Central memory CD8-positive, alpha-beta T cell (primary cell): Measurements from ENCODE around the gene IGF2R.

Source experiments
- ATAC-seq: fragments of 150-1000 bp; cut with Tn5 transposase; replicated peaks from 2 replicates; pipeline ENCODE4 v1.10.0; 2022; ENCODE audit warnings: mild to moderate bottlenecking, moderate FRiP score, moderate number of reproducible peaks; ENCODE audit not compliant: poor library complexity, severe bottlenecking; ENCODE audit errors: extremely low read depth
- DNase-seq, 2 donors: peaks; one replicate each; pipeline ENCODE4 v3.0.0; 2021; ENCODE audit warnings: low spot score in 2 of 2
- H3K27ac Mint-ChIP-seq: one replicate; pipeline ENCODE4 v1.8.0; 2022; ENCODE audit warnings: low read depth, mild to moderate bottlenecking, moderate library complexity, mixed read lengths
- H3K27me3 Mint-ChIP-seq: one replicate; pipeline ENCODE4 v1.8.0; 2022; ENCODE audit warnings: mixed read lengths
- H3K36me3 Mint-ChIP-seq: one replicate; pipeline ENCODE4 v1.8.0; 2022; ENCODE audit warnings: mild to moderate bottlenecking, moderate library complexity, mixed read lengths; ENCODE audit not compliant: insufficient read depth
- H3K4me1 Mint-ChIP-seq: one replicate; pipeline ENCODE4 v1.8.0; 2022; ENCODE audit warnings: mixed read lengths
- H3K4me3 Mint-ChIP-seq: one replicate; pipeline ENCODE4 v1.8.0; 2022; ENCODE audit warnings: mild to moderate bottlenecking, moderate library complexity, mixed read lengths
- H3K9me3 Mint-ChIP-seq: one replicate; pipeline ENCODE4 v1.8.0; 2022; ENCODE audit warnings: mixed read lengths

IGF2R gene

DNA sequence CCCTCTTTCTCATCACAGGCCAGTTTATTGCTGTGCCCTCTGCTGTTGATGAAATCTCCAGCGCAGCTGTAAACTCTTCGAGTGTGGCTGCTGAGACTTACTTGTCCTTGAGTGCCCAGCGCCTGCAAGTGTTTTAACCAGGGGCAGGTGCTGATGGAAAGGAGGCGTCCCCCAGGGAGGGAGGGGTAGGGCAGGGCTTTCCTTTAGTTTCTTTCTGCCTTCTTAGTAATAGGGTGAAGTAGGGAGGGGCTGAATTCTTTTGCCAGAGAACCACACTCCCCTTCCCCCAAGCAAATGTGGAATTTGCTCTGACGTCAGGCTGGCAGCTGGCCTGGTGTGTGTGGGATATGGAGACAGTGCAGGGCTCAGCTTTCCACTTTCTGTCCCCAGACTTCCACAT, 61.2 kb downstream of the IGF2R start:
- H3K27ac Mint-ChIP-seq = no peak overlapping the region
- ATAC-seq = no peak
- no peak overlapping the region for H3K4me3 Mint-ChIP-seq
- H3K4me1 Mint-ChIP-seq = peaks cover 11% of the 10 kb centered on the region
- peaks cover 63% of the 10 kb centered on the region for H3K36me3 Mint-ChIP-seq
- no peak for DNase-seq
- no peaks in the 10 kb centered on the region for H3K9me3 Mint-ChIP-seq
- H3K27me3 Mint-ChIP-seq = no peaks in the 10 kb centered on the region

DNA sequence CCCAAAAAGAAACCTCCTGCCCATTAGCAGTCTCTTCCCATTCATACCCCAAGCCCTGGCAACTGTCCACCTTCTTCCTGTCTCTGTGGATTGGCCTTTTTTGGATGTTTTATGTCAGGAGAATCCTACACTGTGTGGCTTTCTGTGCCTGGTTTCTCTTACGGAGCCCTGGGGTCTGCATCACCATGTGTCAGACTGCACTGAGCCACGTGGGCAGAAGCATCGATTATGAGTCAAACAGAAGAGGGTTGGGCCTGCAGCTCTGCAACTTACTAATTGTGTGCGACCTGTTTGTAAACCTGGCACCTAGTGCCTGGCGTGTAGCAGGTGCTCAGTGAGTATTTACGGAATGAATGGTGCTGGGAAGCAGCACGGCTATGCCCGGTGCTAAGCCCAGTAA, 62.6 kb downstream of the IGF2R start:
- H3K4me1 Mint-ChIP-seq = peaks cover 11% of the 10 kb centered on the region

DNA sequence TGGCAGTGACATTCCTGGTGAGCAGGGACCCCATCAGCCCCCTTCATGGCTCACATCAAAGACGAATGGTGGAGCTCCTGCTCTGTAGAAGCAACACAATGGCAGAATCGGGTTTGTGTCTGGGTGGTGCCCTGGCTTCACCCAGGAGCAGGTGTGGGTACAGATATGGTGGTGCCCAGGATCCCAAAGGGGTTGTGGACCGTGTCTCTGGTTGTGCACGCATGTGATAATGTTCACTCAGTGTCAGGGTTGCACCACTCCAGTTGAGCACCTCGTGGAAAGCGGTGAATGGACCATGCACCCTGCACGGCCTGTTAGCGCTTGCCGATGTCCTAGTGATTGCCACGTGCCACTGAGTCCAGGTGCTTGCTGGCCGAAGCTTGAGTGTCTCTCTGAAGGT, 63.0 kb downstream of the IGF2R start:
- peaks cover 11% of the 10 kb centered on the region for H3K4me1 Mint-ChIP-seq
- H3K9me3 Mint-ChIP-seq = no peaks in the 10 kb centered on the region
- no peak overlapping the region for H3K27ac Mint-ChIP-seq
- no peak overlapping the region for H3K4me3 Mint-ChIP-seq
- ATAC-seq (no peak), DNase-seq (no peak)
- H3K36me3 Mint-ChIP-seq = peaks cover 64% of the 10 kb centered on the region
- no peaks in the 10 kb centered on the region for H3K27me3 Mint-ChIP-seq

More for the DNA sequence above, 62.6 kb downstream of the IGF2R start:
- no peaks in the 10 kb centered on the region for H3K27me3 Mint-ChIP-seq
- H3K36me3 Mint-ChIP-seq = peaks cover 65% of the 10 kb centered on the region
- H3K4me3 Mint-ChIP-seq = no peak overlapping the region
- H3K9me3 Mint-ChIP-seq = no peaks in the 10 kb centered on the region
- DNase-seq (no peak), ATAC-seq (no peak)
- H3K27ac Mint-ChIP-seq = no peak overlapping the region

DNA sequence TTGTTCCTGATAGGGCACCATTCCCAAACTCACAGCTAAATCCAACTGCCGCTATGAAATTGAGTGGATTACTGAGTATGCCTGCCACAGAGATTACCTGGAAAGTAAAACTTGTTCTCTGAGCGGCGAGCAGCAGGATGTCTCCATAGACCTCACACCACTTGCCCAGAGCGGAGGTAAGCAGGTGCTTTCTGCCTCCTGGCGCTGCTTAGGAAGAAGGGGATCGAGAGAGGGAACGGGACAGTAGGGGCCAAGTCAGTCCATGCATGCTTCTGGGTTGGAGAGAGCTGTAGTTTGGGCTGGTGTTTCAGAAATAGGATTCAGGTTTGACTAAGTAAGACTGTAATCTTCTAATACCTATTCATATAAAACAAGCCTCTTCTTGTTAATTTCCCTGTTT, 63.7 kb downstream of the IGF2R start:
- Mint-ChIP-seq H3K27ac (no peak overlapping the region), H3K36me3 (peaks cover 68% of the 10 kb centered on the region), H3K9me3 (no peaks in the 10 kb centered on the region), H3K4me1 (peaks cover 11% of the 10 kb centered on the region), H3K4me3 (no peak overlapping the region), H3K27me3 (no peaks in the 10 kb centered on the region)
- DNase-seq = no peak
- ATAC-seq = no peak

DNA sequence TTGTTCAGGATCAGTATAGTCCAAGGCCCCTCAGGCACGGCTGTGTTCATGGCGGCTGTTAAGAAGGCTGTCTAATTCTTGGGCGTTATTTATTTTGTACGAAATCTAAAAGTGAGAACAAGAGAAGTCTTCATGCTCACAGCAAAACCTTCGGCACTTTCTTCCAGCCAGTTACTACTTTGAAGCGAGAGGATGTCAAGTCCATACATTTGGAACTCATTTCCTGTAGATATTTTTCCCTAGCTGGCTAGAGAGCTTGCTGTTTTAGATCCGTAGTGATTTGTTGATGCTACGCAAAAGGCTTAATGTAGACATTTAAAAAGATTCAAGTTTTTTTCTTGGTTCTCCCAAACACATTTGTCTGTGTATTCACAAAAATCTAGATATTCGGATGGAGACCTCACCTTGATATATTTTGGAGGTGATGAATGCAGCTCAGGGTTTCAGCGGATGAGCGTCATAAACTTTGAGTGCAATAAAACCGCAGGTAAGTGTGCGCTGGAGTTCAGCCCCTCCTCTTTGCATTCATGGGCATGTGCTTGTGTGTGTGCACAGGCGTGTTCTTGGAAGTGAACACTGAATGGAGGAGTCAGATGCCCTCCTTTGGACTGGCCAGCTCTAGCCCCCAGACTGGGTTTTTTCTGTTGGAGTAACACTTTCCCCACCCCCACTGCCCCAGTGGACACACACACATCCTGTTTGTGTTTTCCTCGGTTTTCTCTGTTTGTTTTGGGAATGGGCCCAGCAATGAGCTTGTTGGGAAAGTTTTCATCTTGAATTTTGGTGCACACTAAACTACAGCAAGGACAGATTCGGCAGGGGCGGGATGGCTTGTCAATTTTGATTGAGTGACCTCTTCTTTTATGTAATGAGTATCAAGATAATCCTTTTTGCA, 65.4 kb downstream of the IGF2R start:
- H3K36me3 Mint-ChIP-seq = peaks cover 59% of the 10 kb centered on the region
- no peak overlapping the region for H3K4me3 Mint-ChIP-seq
- ATAC-seq (no peak), DNase-seq (no peak)
- no peak overlapping the region for H3K27ac Mint-ChIP-seq
- no peaks in the 10 kb centered on the region for H3K27me3 Mint-ChIP-seq
- H3K9me3 Mint-ChIP-seq = no peaks in the 10 kb centered on the region
- peaks cover 12% of the 10 kb centered on the region for H3K4me1 Mint-ChIP-seq

DNA sequence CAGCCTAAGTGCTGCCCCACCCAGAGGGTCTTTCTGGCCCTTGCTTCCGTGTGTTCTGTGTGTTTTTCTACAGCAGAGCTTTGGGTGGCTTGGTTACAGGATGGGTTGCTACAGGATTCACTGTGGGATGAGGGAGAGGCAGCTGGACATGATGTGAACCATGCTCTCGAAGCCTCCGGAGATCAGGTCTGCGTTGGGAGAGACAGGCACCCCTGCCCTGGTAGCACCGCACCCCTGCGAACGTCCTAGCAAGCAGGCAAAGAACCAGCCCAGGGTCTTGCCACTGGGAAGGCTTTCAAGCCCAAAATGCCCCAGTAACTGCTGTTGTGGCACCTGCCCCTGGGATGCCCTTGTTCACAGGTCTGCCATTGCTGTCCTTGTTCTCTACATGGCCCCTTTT, 66.4 kb downstream of the IGF2R start:
- Mint-ChIP-seq H3K9me3 (no peaks in the 10 kb centered on the region), H3K27me3 (no peaks in the 10 kb centered on the region), H3K27ac (no peak overlapping the region), H3K4me3 (no peak overlapping the region), H3K36me3 (peaks cover 57% of the 10 kb centered on the region), H3K4me1 (peaks cover 12% of the 10 kb centered on the region)
- DNase-seq (no peak), ATAC-seq (no peak)

DNA sequence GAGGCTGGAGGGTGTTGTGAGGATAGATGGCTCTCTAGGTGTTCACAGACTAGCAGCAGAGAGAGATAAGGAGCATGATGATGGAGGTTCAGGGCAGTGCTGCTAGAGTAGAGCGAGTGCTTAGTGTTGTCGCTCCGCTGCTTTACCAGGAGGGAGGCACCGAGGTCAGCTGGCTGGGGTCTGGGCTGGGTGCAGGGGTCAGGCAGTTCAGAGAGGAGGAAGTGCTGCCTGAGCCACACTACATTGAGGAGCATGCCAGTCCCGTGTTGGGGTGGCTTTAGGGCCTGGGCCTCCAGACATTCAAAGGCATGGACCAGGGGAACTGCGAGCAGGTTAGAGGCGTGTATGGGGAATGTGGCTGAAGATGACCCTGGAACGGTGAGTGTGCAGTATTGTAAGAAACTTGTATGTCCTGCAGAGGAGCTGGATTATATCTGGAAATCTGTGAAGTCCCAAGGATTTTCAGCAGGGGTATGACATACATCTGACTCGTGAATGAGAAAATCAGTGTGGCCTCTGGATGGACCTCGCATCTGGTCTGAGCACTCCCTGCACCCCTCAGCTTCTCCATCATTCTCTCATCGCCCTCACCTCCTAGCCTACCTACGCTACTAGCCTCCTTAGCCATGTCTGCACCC, 66.9 kb downstream of the IGF2R start:
- no peak overlapping the region for H3K4me3 Mint-ChIP-seq
- peaks cover 51% of the 10 kb centered on the region for H3K36me3 Mint-ChIP-seq
- no peak for ATAC-seq
- no peaks in the 10 kb centered on the region for H3K9me3 Mint-ChIP-seq
- no peak for DNase-seq
- no peak overlapping the region for H3K27ac Mint-ChIP-seq
- H3K4me1 Mint-ChIP-seq = peaks cover 12% of the 10 kb centered on the region
- no peaks in the 10 kb centered on the region for H3K27me3 Mint-ChIP-seq

DNA sequence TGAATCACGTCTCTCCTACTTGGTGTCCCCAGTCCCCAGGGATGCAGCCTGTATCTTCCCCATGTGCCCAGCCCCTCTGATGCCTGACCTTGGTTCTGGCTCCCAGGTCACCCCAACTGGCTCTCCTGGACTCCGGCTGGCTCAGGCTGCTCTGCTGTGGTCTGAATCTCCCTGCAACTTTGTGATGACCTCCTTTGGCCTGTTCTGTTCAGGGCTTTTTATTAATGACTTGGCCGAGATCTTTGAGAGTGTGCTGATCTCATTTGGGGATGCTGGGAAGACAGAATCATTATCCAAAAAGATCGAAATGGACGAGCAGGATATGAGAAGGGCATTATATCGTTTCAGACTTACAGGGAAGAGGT, 67.4 kb downstream of the IGF2R start:
- no peak overlapping the region for H3K4me3 Mint-ChIP-seq
- DNase-seq (no peak), ATAC-seq (no peak)
- peaks cover 48% of the 10 kb centered on the region for H3K36me3 Mint-ChIP-seq
- H3K27me3 Mint-ChIP-seq = no peaks in the 10 kb centered on the region
- peak overlapping the region; percentile 7 for H3K27ac Mint-ChIP-seq
- no peaks in the 10 kb centered on the region for H3K9me3 Mint-ChIP-seq
- peaks cover 12% of the 10 kb centered on the region for H3K4me1 Mint-ChIP-seq

DNA sequence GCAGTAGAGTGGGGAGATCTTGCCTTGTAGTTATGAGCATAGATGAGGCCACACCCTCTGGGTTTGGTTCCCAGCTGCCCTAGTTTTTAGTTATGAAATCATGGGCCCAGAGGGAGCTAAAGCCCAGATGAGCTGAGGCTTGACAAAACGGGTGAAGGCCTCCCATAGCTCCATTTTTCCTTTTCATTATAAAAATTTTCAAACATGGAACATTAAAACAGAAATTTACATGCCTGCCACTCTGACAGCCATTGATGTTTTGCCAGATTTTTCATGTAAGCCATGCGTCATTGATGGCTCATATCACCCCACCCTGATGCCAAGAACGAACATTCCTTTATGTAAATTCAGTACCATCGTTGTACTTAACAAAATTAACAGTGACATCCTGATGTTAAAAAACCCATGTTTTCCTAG, 67.9 kb downstream of the IGF2R start:
- DNase-seq = no peak
- Mint-ChIP-seq H3K9me3 (no peaks in the 10 kb centered on the region), H3K4me3 (no peak overlapping the region), H3K36me3 (peaks cover 46% of the 10 kb centered on the region), H3K27ac (peak overlapping the region; percentile 7), H3K27me3 (no peaks in the 10 kb centered on the region), H3K4me1 (peaks cover 12% of the 10 kb centered on the region)
- no peak for ATAC-seq

DNA sequence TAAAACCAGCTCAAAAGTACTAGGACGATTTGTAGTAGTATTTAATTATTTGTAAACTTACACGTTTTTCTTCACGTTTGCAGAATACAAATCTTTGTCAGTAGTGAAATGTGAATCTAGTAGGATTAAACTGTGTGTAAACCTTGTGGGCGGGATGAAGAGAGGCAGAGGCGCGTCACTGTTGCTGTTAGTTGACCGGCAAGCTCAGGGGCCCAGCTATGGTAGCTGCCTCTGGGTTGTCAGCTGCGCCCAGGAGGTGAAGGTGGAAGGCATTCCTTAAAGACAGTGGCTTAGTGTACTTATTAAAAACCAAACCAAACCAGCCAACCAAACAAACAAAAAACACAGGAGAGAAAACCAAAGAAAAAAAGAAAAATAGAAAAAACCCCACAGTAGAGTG, 69.6 kb downstream of the IGF2R start:
- no peak for ATAC-seq
- H3K36me3 Mint-ChIP-seq = peaks cover 46% of the 10 kb centered on the region
- H3K27ac Mint-ChIP-seq = no peak overlapping the region
- H3K4me3 Mint-ChIP-seq = no peak overlapping the region
- DNase-seq = no peak
- no peaks in the 10 kb centered on the region for H3K9me3 Mint-ChIP-seq
- H3K27me3 Mint-ChIP-seq = no peaks in the 10 kb centered on the region
- H3K4me1 Mint-ChIP-seq = peaks cover 12% of the 10 kb centered on the region

DNA sequence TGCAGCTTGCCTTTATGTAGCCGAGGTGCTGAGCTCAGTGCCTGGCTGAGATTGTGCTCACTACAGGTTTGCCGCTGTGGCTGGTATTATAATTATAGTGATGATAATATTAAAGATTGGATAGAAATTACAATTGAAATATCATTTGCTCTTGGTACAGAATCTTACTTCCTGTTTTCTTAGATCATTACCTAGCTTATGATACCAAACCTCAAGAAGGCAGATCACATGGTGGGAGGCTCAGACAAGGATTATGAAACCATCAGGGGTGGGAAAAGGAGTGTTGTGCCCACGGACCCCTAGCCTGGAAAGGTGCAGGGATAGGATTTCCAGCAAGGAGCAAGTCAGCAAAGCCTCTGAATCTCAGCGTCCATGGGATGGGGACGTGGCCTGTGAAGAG, 70.6 kb downstream of the IGF2R start:
- Mint-ChIP-seq H3K36me3 (peaks cover 45% of the 10 kb centered on the region), H3K9me3 (no peaks in the 10 kb centered on the region), H3K4me3 (no peak overlapping the region), H3K4me1 (peaks cover 16% of the 10 kb centered on the region), H3K27ac (peak overlapping the region; percentile 33), H3K27me3 (no peaks in the 10 kb centered on the region)
- ATAC-seq (no peak), DNase-seq (no peak)

DNA sequence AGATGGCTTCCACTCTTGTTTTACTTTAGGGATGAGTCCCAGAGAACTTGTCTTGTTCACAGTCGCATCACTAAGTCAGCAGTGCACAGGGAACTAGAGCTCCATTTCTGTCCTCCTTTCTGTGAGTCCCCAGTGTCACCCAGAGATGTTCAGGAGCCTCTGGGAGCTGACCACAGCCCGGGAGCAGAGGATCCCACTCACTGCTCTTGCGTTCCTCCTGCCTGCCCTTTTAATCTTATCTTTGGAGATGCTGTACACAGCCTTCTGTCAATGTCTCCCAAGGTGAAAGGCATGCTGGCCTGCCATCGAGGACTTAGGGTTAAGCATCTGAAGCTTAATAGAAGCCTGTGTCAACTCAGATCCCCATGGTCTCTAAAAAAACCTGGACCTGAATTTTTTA, 71.2 kb downstream of the IGF2R start:
- DNase-seq = no peak
- peaks cover 17% of the 10 kb centered on the region for H3K4me1 Mint-ChIP-seq

More for the DNA sequence above, 71.2 kb downstream of the IGF2R start:
- Mint-ChIP-seq H3K36me3 (peaks cover 45% of the 10 kb centered on the region), H3K27ac (no peak overlapping the region), H3K27me3 (no peaks in the 10 kb centered on the region), H3K4me3 (no peak overlapping the region), H3K9me3 (no peaks in the 10 kb centered on the region)
- no peak for ATAC-seq
